Neural cell (in vitro differentiated cells): ENCODE results near the gene MCTP2. TPM values are rescaled to one million over a fixed set of nuclear protein-coding genes. Genes with fewer than 3 reads are reported as not detected.

Experiments used
- H2AFZ ChIP-seq: fragments of 200-600, 300-800 bp; sonication (generic), shearing (Covaris generic); 2 replicates; pipeline ENCODE4 v1.6.0; 2014; ENCODE audit warnings: low read depth, mild to moderate bottlenecking, antibody characterized with exemption, low read length, moderate library complexity
- H3F3A ChIP-seq: fragments of 200-600 bp; shearing (Covaris generic); 2 replicates; pipeline ENCODE4 v1.6.1; 2016; ENCODE audit warnings: mild to moderate bottlenecking, moderate library complexity, mixed read lengths, antibody characterized with exemption, low read length; ENCODE audit not compliant: insufficient read depth, poor library complexity, severe bottlenecking
- H3K27ac ChIP-seq: fragments of 200-600, 300-800 bp; sonication (generic), shearing (Covaris generic); 2 replicates; pipeline ENCODE4 v1.5.1; 2014; ENCODE audit warnings: mild to moderate bottlenecking, low read length, moderate library complexity
- H3K27me3 ChIP-seq: fragments of 300-800, 200-600 bp; sonication (generic), shearing (Covaris generic); 2 replicates; pipeline ENCODE4 v1.6.0; 2014; ENCODE audit warnings: mild to moderate bottlenecking, low read depth, low read length, moderate library complexity; ENCODE audit not compliant: insufficient read depth
- H3K36me3 ChIP-seq: fragments of 300-800, 200-600 bp; sonication (generic), shearing (Covaris generic); 2 replicates; pipeline ENCODE4 v1.5.1; 2014; ENCODE audit warnings: mild to moderate bottlenecking, antibody characterized with exemption, low read length, moderate library complexity; ENCODE audit not compliant: insufficient read depth
- H3K4me2 ChIP-seq: fragments of 300-800, 200-600 bp; sonication (generic), shearing (Covaris generic); 2 replicates; pipeline ENCODE4 v1.6.0; 2014; ENCODE audit warnings: mild to moderate bottlenecking, low read length
- H3K4me3 ChIP-seq: fragments of 300-800, 200-600 bp; sonication (generic), shearing (Covaris generic); 2 replicates; pipeline ENCODE4 v1.5.1; 2014; ENCODE audit warnings: mild to moderate bottlenecking, low read length, moderate library complexity
- H3K79me2 ChIP-seq: fragments of 200-600 bp; shearing (Covaris generic); replicated peaks from 2 replicates; pipeline ENCODE4 v1.6.0; 2014; ENCODE audit warnings: mild to moderate bottlenecking, low read length, moderate library complexity; ENCODE audit not compliant: insufficient read depth
- H3K9ac ChIP-seq: fragments of 300-800, 200-600 bp; sonication (generic), shearing (Covaris generic); 2 replicates; pipeline ENCODE4 v1.6.1; 2016; ENCODE audit warnings: mild to moderate bottlenecking, low read length, mixed read lengths
- H3K9me2 ChIP-seq: fragments of 200-600 bp; shearing (Covaris generic); 2 replicates; pipeline ENCODE4 v1.6.1; 2016; ENCODE audit warnings: mild to moderate bottlenecking, low read length, mixed read lengths; ENCODE audit not compliant: insufficient read depth
- H3K9me3 ChIP-seq: fragments of 200-600, 300-800 bp; sonication (generic), shearing (Covaris generic); 2 replicates; pipeline ENCODE4 v1.6.1; 2016; ENCODE audit warnings: mild to moderate bottlenecking, mixed run types, low read length, moderate library complexity, mixed read lengths
- H4K20me1 ChIP-seq: fragments of 200-600 bp; shearing (Covaris generic); 2 replicates; pipeline ENCODE4 v1.6.1; 2016; ENCODE audit warnings: mild to moderate bottlenecking, mixed run types; ENCODE audit not compliant: insufficient read depth
- EP300 ChIP-seq: fragments of 450-650 bp; conservative IDR thresholded peaks from 2 replicates; pipeline ENCODE4 v1.6.1; 2014; ENCODE audit warnings: antibody characterized with exemption, mild to moderate bottlenecking, moderate library complexity; ENCODE audit not compliant: poor library complexity, severe bottlenecking
- EZH2 ChIP-seq: fragments of 200-600, 300-800 bp; shearing (Covaris generic), sonication (generic); IDR thresholded peaks from 2 replicates; pipeline ENCODE4 v1.6.1; 2014; ENCODE audit warnings: antibody characterized with exemption, low read length, borderline replicate concordance, mild to moderate bottlenecking; ENCODE audit not compliant: insufficient read depth, poor library complexity, severe bottlenecking
- MXI1 ChIP-seq: fragments of 450-650 bp; conservative IDR thresholded peaks from 2 replicates; pipeline ENCODE4 v1.6.1; 2014; ENCODE audit warnings: antibody characterized with exemption, mild to moderate bottlenecking; ENCODE audit not compliant: poor library complexity, severe bottlenecking
- POLR2AphosphoS5 ChIP-seq: IDR thresholded peaks from 2 replicates; pipeline ENCODE4 v1.6.1; 2012
- RAD21 ChIP-seq: fragments of 450-650 bp; conservative IDR thresholded peaks from 2 replicates; pipeline ENCODE4 v1.6.1; 2014; ENCODE audit warnings: antibody characterized with exemption, mild to moderate bottlenecking, moderate library complexity
- REST ChIP-seq: IDR thresholded peaks from 2 replicates; pipeline ENCODE4 v1.6.1; 2012; ENCODE audit warnings: borderline replicate concordance
- SMC3 ChIP-seq: fragments of 450-650 bp; conservative IDR thresholded peaks from 2 replicates; pipeline ENCODE4 v1.6.1; 2014; ENCODE audit warnings: antibody characterized with exemption, mild to moderate bottlenecking, moderate library complexity; ENCODE audit not compliant: poor library complexity
- TAF1 ChIP-seq: IDR thresholded peaks from 2 replicates; pipeline ENCODE4 v1.6.1; 2012; ENCODE audit warnings: low read depth
- polyA plus RNA-seq: library from polyadenylated mRNA; depleted of rRNA; stranded (reverse); fragments of >200 nt; gene quantifications from 2 replicates; pipeline ENCODE4 v1.2.3, GENCODE V29; 2014
- TF ChIP-seq, protein P1 (sequence below): fragments of 450-650 bp; IDR thresholded peaks from 2 replicates; pipeline ENCODE4 v1.5.1; 2014; ENCODE audit warnings: antibody characterized with exemption, mild to moderate bottlenecking, moderate library complexity; ENCODE audit not compliant: poor library complexity, severe bottlenecking

MCTP2 gene
- polyA plus RNA-seq, 1 donor from 2014 or later = not detected

DNA sequence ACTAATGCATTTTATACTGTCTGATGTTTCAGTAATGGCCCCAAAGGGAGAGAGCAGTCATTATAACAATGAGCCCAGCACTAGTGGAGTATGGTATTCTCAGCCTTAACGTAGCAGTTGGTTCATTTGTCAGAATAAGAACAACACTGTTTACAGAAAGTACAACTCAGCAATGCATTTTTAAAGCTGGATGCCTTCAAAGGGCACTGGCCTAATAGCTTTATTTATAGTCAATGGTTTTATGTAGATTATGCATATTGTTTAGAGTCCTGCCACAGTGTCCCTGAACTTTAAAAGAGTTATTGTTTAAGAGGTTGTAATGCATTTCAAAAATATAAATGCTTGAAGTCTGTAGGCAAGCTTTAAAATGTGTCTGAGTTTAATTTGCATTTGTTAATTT is 211.1 kb downstream of the MCTP2 start:
- H3K36me3 ChIP-seq = no peaks in the 10 kb centered on the region
- no peaks in the 10 kb centered on the region for H3K9me3 ChIP-seq
- no peaks in the 10 kb centered on the region for H4K20me1 ChIP-seq
- no peak overlapping the region for H3K27ac ChIP-seq
- no peaks in the 10 kb centered on the region for H3K9me2 ChIP-seq
- no peaks in the 10 kb centered on the region for H3K79me2 ChIP-seq
- H3K9ac ChIP-seq = no peak overlapping the region
- no peaks in the 10 kb centered on the region for H3F3A ChIP-seq
- TF ChIP-seq REST (no peak), RAD21 (no peak), TAF1 (no peak), EZH2 (no peak), SMC3 (no peak), EP300 (no peak), POLR2AphosphoS5 (no peak), MXI1 (no peak)
- TF ChIP-seq, protein P1, sequence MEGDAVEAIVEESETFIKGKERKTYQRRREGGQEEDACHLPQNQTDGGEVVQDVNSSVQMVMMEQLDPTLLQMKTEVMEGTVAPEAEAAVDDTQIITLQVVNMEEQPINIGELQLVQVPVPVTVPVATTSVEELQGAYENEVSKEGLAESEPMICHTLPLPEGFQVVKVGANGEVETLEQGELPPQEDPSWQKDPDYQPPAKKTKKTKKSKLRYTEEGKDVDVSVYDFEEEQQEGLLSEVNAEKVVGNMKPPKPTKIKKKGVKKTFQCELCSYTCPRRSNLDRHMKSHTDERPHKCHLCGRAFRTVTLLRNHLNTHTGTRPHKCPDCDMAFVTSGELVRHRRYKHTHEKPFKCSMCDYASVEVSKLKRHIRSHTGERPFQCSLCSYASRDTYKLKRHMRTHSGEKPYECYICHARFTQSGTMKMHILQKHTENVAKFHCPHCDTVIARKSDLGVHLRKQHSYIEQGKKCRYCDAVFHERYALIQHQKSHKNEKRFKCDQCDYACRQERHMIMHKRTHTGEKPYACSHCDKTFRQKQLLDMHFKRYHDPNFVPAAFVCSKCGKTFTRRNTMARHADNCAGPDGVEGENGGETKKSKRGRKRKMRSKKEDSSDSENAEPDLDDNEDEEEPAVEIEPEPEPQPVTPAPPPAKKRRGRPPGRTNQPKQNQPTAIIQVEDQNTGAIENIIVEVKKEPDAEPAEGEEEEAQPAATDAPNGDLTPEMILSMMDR = no peak
- H2AFZ ChIP-seq = no peak overlapping the region
- H3K27me3 ChIP-seq = peaks cover 3% of the 10 kb centered on the region
- no peak overlapping the region for H3K4me2 ChIP-seq
- no peak overlapping the region for H3K4me3 ChIP-seq

DNA sequence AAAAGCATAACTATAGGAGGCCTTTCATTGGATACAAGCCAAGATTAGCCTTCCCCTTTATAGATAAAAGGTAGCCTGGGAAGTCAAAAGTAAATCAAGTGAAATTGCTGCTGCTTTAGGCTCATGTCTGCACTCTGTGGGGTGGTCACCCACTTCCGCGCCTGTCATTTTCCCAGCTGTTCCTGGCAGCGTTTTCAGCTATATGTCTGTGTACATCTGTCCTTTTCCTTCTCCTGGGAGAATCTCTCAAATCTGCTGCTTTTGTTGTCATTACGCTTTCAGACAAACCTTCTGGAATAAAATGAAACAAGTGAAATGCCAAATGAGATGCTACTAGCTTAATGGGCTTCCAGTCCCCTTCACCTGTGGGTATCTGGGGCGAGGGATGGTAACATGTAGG is 211.8 kb downstream of the MCTP2 start:
- no peaks in the 10 kb centered on the region for H3K9me2 ChIP-seq
- TF ChIP-seq EP300 (no peak), POLR2AphosphoS5 (no peak), TAF1 (no peak), SMC3 (no peak), RAD21 (no peak), EZH2 (no peak), REST (no peak), MXI1 (no peak)
- TF ChIP-seq, protein P1 = no peak
- H3K27me3 ChIP-seq = peaks cover 3% of the 10 kb centered on the region
- no peak overlapping the region for H3K4me3 ChIP-seq
- H3K27ac ChIP-seq = no peak overlapping the region
- no peak overlapping the region for H3K9ac ChIP-seq
- no peaks in the 10 kb centered on the region for H4K20me1 ChIP-seq
- H3K36me3 ChIP-seq = no peaks in the 10 kb centered on the region
- H3K4me2 ChIP-seq = no peak overlapping the region
- no peaks in the 10 kb centered on the region for H3K79me2 ChIP-seq
- no peaks in the 10 kb centered on the region for H3K9me3 ChIP-seq
- H2AFZ ChIP-seq = no peak overlapping the region
- no peaks in the 10 kb centered on the region for H3F3A ChIP-seq
